Caki2 (cell line): ENCODE measurements around the gene UGGT2. TPM values are rescaled to one million over a fixed set of nuclear protein-coding genes. Genes with fewer than 3 reads are reported as not detected.

Experiments
- DNase-seq: peaks from one replicate; pipeline ENCODE4 v3.0.0-alpha.2; 2015; ENCODE audit warnings: low read depth
- in situ Hi-C: cut with HindIII; loops from 2 replicates; pipeline ENCODE4 v1.10.0; 2016; ENCODE audit warnings: low sequenced_read_pairs, low pct_unique_long_range_greater_than_20kb, mixed read lengths
- total RNA-seq: library from RNA; depleted of rRNA; stranded (reverse); fragments of >200 nt; shearing (Covaris generic); gene quantifications from 2 replicates; pipeline ENCODE4 v1.2.3, GENCODE V29; 2014; ENCODE audit warnings: low replicate concordance; rRNA removed

UGGT2 gene
- total RNA-seq, result 27.8 and 31.4 TPM in 2 replicates

GRCh38 chr13:96053003-96053703, at the start of gene UGGT2:
TSS of gene UGGT2 (minus strand) at chr13:96053401. CDS start at chr13:96053312, 89 bp downstream.
- in situ Hi-C loops, result no loop called here

GRCh38 chr13:96100457-96101220, 47.4 kb upstream of the UGGT2 start:
- DNase-seq, result no peak
- in situ Hi-C loops, result no loop called here

More at GRCh38 chr13:96053003-96053703, at the start of gene UGGT2:
- DNase-seq, result peak; percentile 87

- DNase-seq, result no peak
- in situ Hi-C loops, result no loop called here
These were observed 40.2 kb upstream of the UGGT2 start for GRCh38 chr13:96093296-96094006.

GRCh38 chr13:96091164-96092117, 38.2 kb upstream of the UGGT2 start:
- in situ Hi-C loops, result no loop called here
- DNase-seq, result peak; percentile 44

DNA sequence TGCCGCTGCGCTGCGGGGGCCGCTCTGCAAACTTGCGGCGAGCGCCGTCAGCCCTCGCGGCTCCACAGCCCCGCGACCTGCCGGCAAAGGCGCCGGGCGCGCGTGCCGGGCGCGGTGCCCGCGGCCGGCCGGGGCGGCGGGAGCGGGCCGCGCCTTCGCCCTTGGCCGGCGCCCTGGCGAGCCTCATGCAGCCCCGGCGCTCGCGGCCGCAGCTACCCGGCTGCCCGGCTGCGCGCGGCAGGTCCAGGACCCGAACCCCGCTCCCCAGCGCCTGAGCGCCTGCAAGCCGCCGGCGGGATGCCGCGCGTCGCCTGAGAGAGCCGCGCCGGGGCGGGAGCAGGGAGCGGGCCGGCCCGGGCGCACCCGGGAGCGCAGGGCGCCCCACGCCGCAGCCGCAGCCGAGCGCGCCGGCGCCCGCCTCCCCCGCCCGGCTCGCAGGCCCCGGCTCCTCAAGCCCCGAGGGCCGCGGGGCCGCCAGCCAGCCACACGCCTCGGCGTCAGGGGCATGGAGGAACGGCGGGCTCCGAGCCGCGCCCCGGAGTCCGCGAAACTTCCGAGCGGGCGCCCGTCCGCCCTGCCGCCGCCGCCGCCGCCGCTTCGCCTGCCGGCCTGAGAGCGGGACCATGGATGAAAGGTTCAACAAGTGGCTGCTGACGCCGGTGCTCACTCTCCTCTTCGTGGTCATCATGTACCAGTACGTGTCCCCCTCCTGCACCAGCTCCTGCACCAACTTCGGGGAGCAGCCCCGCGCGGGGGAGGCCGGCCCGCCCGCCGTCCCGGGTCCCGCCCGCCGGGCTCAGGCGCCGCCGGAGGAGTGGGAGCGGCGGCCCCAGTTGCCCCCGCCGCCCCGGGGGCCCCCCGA, 37.3 kb upstream of the UGGT2 start:
- DNase-seq, result peak; percentile 16
- in situ Hi-C loops, result no loop called here

GRCh38 chr13:96089749-96090239, 36.6 kb upstream of the UGGT2 start, which contains the start of gene HS6ST3:
TSS of gene HS6ST3 (plus strand) at chr13:96090107.
- in situ Hi-C loops, result no loop called here
- DNase-seq, result peak; percentile 75

DNA sequence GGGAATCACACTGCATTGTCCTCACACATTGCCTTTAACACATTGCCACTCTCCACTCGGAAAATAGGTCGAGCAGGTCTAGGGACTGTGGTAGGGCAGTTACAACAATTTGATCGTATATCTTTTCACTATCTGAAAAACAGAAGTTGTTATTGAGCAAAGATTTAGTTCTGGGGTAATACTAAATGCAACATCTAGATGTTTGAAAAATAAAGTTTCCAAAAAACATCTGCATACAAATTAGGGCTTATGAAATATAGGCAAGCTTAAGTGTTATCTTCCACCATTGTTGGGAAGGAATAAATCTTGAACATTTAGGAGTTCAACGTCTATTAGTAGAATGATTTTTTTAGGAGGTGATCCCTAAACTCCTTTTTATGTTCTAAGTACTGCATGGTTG, 35.9 kb upstream of the UGGT2 start:
- no peak for DNase-seq
- in situ Hi-C loops, result no loop called here

GRCh38 chr13:96086736-96087135, 33.5 kb upstream of the UGGT2 start:
- in situ Hi-C loops, result no loop called here

GRCh38 chr13:96082640-96083039, 29.4 kb upstream of the UGGT2 start:
- in situ Hi-C loops, result no loop called here
- DNase-seq, result no peak

More at GRCh38 chr13:96086736-96087135, 33.5 kb upstream of the UGGT2 start:
- no peak for DNase-seq

DNA sequence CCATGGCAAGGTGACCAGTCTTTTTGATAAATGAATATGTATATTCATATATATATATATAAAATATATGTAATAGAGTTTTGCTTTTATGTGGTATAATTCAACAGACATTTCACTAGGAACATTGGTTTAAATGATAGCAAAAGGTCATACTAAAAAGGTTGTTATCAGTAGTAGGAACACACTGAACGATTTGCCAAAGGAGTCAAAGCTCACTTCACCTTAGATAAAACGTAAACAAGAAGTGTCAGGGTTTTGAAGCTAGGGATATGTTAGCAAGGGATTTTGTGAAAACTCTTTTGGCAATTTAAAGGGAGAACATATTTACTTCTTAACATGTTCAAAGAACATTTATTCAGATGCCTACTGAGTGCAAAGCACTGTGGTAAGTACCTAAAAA, 28.7 kb upstream of the UGGT2 start:
- in situ Hi-C loops, result no loop called here
- DNase-seq, result no peak

- DNase-seq, result no peak
- in situ Hi-C loops, result no loop called here
These were observed 27.5 kb upstream of the UGGT2 start for GRCh38 chr13:96080676-96081075.

GRCh38 chr13:96075953-96076543, 22.8 kb upstream of the UGGT2 start:
- no peak for DNase-seq

DNA sequence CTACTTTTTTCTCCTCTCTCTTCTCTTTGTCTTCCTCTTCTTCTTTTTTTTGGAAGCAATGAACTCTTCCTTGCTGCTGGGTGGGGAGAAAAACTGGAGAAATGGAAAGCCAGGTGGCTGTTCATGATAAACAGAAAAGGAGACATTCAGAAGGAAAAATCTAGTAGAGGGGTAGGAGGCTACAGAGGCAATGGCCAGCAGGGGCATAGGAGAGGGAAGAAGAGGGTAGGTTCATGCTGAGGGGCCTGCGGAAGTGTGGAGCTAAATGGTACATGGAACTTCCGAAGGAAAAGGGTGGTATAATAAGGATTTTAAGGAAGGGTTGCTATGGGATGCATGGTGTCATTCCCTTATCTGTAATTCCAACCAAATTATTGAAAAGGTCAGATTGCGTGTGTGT, 19.2 kb upstream of the UGGT2 start:
- DNase-seq, result no peak
- in situ Hi-C loops, result no loop called here

More at GRCh38 chr13:96075953-96076543, 22.8 kb upstream of the UGGT2 start:
- in situ Hi-C loops, result no loop called here

DNA sequence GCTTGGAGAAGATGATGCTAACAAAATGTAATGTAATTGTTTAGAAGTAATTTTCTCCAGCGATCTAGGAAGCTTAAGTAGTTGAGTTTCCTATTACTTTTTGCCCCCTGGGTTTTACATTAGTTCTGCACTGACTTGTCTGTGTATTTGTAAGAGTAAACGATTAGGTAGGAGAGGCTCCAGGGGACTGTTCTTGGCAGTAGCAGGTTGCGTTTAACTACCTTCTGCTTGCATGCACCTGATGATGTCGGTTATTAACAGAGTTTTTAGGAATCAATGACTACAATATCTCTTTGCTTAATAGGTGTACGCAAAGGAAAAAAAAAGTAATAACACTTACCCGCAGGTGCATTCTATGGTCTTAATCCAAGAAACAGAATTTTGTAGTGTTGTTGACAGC, 18.3 kb upstream of the UGGT2 start:
- DNase-seq, result no peak
- in situ Hi-C loops, result no loop called here

GRCh38 chr13:96068729-96069128, 15.5 kb upstream of the UGGT2 start:
- in situ Hi-C loops, result no loop called here
- no peak for DNase-seq

GRCh38 chr13:96065849-96066248, 12.6 kb upstream of the UGGT2 start:
- no peak for DNase-seq
- in situ Hi-C loops, result no loop called here

DNA sequence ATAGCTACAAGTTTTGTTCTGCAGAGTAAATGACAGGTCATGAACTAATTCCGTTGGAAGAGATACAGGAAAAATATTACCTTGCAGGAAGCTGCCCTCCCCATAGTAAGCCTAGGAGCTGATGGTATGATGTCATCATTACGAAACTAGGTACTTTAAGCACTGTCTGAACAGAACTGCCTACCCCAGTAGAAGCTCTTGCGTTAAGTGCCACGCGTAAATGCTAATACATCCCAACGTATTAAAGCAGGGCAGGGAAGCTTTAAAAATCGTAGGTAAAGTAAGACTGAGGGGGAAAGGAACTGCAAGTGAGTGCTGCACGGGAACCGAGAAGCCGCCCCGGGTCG, 572 bp downstream of the UGGT2 start:
- in situ Hi-C loops, result no loop called here
- DNase-seq, result peak; percentile 56
